B cell (primary cell): ENCODE measurements around the gene HERC4. TPM values are rescaled to one million over a fixed set of nuclear protein-coding genes. Genes with fewer than 3 reads are reported as not detected.

ENCODE experiments used
- ATAC-seq: fragments of 200-7000 bp; cut with Tn5 transposase; one replicate; pipeline ENCODE4 v1.10.0; 2021; ENCODE audit warnings: low read depth, mild to moderate bottlenecking, moderate number of reproducible peaks, moderate library complexity
- CTCF ChIA-PET: fragments of 350-600 bp; sonication (Branson Sonifier 250); formaldehyde crosslinking; loops from one replicate; lab custom pipeline; 2021; ENCODE audit warnings: antibody characterized with exemption, inconsistent platforms; lab: Charles Lee
- POLR2A ChIA-PET: fragments of 350-600 bp; sonication (Branson Sonifier 250); formaldehyde crosslinking; loops from one replicate; lab custom pipeline; 2021; ENCODE audit warnings: antibody characterized with exemption; lab: Charles Lee
- DNase-seq: peaks from one replicate; pipeline ENCODE4 v3.0.0; 2013
- H2AFZ ChIP-seq: 2 replicates; pipeline ENCODE4 v1.6.1; 2012; ENCODE audit warnings: mild to moderate bottlenecking, low read depth, low read length; ENCODE audit not compliant: insufficient read depth, poor library complexity, severe bottlenecking
- H3K27ac ChIP-seq, 2 donors: 1 replicate in 1 of 2; 2 replicates in 1 of 2; pipeline ENCODE4 v1.5.1; 2012 to 2013; ENCODE audit warnings: low read length in 2 of 2, mild to moderate bottlenecking in 2 of 2, moderate library complexity in 1 of 2
- H3K27me3 ChIP-seq, 4 experiments: fragments of 200-600 bp in 1 of 4; sonication (generic) in 1 of 4; replicated peaks in 1 of 4; 1 replicate in 2 of 4; 2 replicates in 2 of 4; pipeline versions ENCODE4 v1.6.1 to v1.7.0; 2013 to 2016; ENCODE audit warnings: low read length in 3 of 4, mild to moderate bottlenecking in 2 of 4, mixed read lengths in 1 of 4, moderate library complexity in 1 of 4; ENCODE audit not compliant: insufficient read depth in 4 of 4, control insufficient read depth in 3 of 4; ENCODE audit errors: control extremely low read depth in 1 of 4
- H3K36me3 ChIP-seq, 2 experiments: replicated peaks in 1 of 2; 1 replicate in 1 of 2; 2 replicates in 1 of 2; pipeline versions ENCODE4 v1.6.1 to v1.7.1; 2013; ENCODE audit warnings: low read length in 1 of 2; ENCODE audit not compliant: insufficient read depth in 2 of 2, control insufficient read depth in 1 of 2; ENCODE audit errors: control extremely low read depth in 1 of 2, extremely low read depth in 1 of 2
- H3K4me1 ChIP-seq, 2 donors: fragments of 200-600 bp in 1 of 2; sonication (generic) in 1 of 2; 1 replicate in 1 of 2; 2 replicates in 1 of 2; pipeline versions ENCODE4 v1.5.1 to v1.6.1; 2013 to 2017; ENCODE audit warnings: low read length in 2 of 2; ENCODE audit not compliant: control insufficient read depth in 2 of 2, insufficient read depth in 2 of 2
- H3K4me2 ChIP-seq: replicated peaks from 2 replicates; pipeline ENCODE3; 2012; ENCODE audit warnings: mild to moderate bottlenecking, low read depth, low read length; ENCODE audit not compliant: poor library complexity, severe bottlenecking
- H3K4me3 ChIP-seq, 5 experiments: fragments of 200-600 bp in 1 of 5; sonication (generic) in 1 of 5; 1 replicate in 3 of 5; 2 replicates in 2 of 5; pipeline versions ENCODE4 v1.5.1 to v1.7.0; 2011 to 2016; ENCODE audit warnings: low read length in 4 of 5, mild to moderate bottlenecking in 4 of 5, low read depth in 2 of 5, control low read depth in 1 of 5, moderate library complexity in 1 of 5; ENCODE audit not compliant: insufficient read depth in 1 of 5; ENCODE audit errors: control extremely low read depth in 1 of 5, extremely low read depth in 1 of 5
- H3K79me2 ChIP-seq: fragments of 200-600 bp; sonication (generic); one replicate; pipeline ENCODE4 v1.6.0; 2016; ENCODE audit warnings: low read length; ENCODE audit not compliant: control insufficient read depth, insufficient read depth
- H3K9ac ChIP-seq: fragments of 200-600 bp; sonication (generic); 2 replicates; pipeline ENCODE4 v1.6.1; 2017; ENCODE audit warnings: mild to moderate bottlenecking, low read length, moderate library complexity
- H3K9me3 ChIP-seq, 3 donors: one replicate each; pipeline versions ENCODE4 v1.6.1 to v1.7.1; 2013; ENCODE audit warnings: low read length in 2 of 3; ENCODE audit not compliant: control insufficient read depth in 2 of 3, insufficient read depth in 1 of 3; ENCODE audit errors: control extremely low read depth in 1 of 3
- H4K20me1 ChIP-seq: 2 replicates; pipeline ENCODE4 v1.6.0; 2012; ENCODE audit warnings: mild to moderate bottlenecking, low read length; ENCODE audit not compliant: insufficient read depth, control insufficient read depth, poor library complexity, severe bottlenecking
- H3K27ac Mint-ChIP-seq: one replicate; pipeline ENCODE4 v1.8.0; 2021; ENCODE audit warnings: mixed read lengths
- H3K27me3 Mint-ChIP-seq: one replicate; pipeline ENCODE4 v1.8.0; 2021; ENCODE audit warnings: mixed read lengths
- H3K4me1 Mint-ChIP-seq: one replicate; pipeline ENCODE4 v1.8.0; 2021; ENCODE audit warnings: mixed read lengths
- H3K4me3 Mint-ChIP-seq: one replicate; pipeline ENCODE4 v1.8.0; 2021; ENCODE audit warnings: mixed read lengths
- H3K9me3 Mint-ChIP-seq: one replicate; pipeline ENCODE4 v1.8.0; 2022; ENCODE audit warnings: mixed read lengths; ENCODE audit not compliant: insufficient read depth
- CTCF ChIP-seq: fragments of 200-600 bp; IDR thresholded peaks from one replicate; pipeline ENCODE4 v1.8.0; 2022; ENCODE audit warnings: antibody characterized with exemption, mild to moderate bottlenecking
- EZH2 ChIP-seq: IDR thresholded peaks from 2 replicates; pipeline ENCODE4 v1.6.1; 2012; ENCODE audit warnings: borderline replicate concordance, low read depth, mild to moderate bottlenecking, moderate library complexity, low read length; ENCODE audit not compliant: insufficient read depth, poor library complexity, severe bottlenecking
- whole genome bisulfite sequencing: methylation state at CpG from one replicate; pipeline ENCODE4 v1.1.5; 2013; ENCODE audit warnings: missing lambda C conversion rate; ENCODE audit not compliant: insufficient coverage; 5-methylcytosine and 5-hydroxymethylcytosine counted together
- intact Hi-C: fragments of 100-400 bp; cut with micrococcal nuclease; formaldehyde crosslinking; loops from one replicate; pipeline ENCODE4 v1.10.0; 2022
- polyA plus RNA-seq: library from polyadenylated mRNA; depleted of rRNA; stranded (reverse); fragments of >200 nt; gene quantifications from 2 replicates; pipeline ENCODE4 v1.2.3, GENCODE V29; 2012
- total RNA-seq, 2 donors: library from RNA; stranded (reverse); fragments of 120-200 nt in 1 of 2; gene quantifications; 1 replicate in 1 of 2; 2 replicates in 1 of 2; pipeline versions ENCODE4 v1.2.3 to v1.2.4, GENCODE V29; 2013 to 2022

Gene HERC4
- total and polyA plus RNA-seq, 2 donors (not counting 1 experiment from before 2014, with no cell fraction given): 18.2 to 118 TPM

GRCh38 chr10:68121852-68122251 lies 46.8 kb upstream of the HERC4 start:
- Histone ChIP-seq H3K79me2 (no peaks in the 10 kb centered on the region), H3K9me3 (no peaks in the 10 kb centered on the region), H3K27me3 (no peaks in the 10 kb centered on the region), H3K4me1 (no peaks in the 10 kb centered on the region), H3K4me3 (no peak overlapping the region), H3K9ac (no peak overlapping the region), H3K4me2 (no peak overlapping the region), H4K20me1 (no peaks in the 10 kb centered on the region), H3K27ac (no peak overlapping the region), H3K36me3 (no peaks in the 10 kb centered on the region), H2AFZ (no peak overlapping the region)
- Mint-ChIP-seq H3K27me3 (peaks cover 18% of the 10 kb centered on the region), H3K9me3 (no peaks in the 10 kb centered on the region), H3K4me1 (no peaks in the 10 kb centered on the region), H3K4me3 (no peak overlapping the region), H3K27ac (no peak overlapping the region)
- intact Hi-C loops: no loop called here
- ChIA-PET POLR2A (no interaction called here), CTCF (interaction anchor here (0.6 to 1.5 kb wide), 4 partner anchors 29 to 334 kb away, joined by 3 to 5 read pairs (median 3); no protein-coding TSS in a partner anchor)
- no peak for TF ChIP-seq CTCF
- no peak for TF ChIP-seq EZH2
- no peak for ATAC-seq
- no peak for DNase-seq
- 87% methylated on average over 7 of the region's 9 CpGs for WGBS

- Histone ChIP-seq H3K9me3 (no peaks in the 10 kb centered on the region), H2AFZ (no peak overlapping the region), H3K4me1 (no peaks in the 10 kb centered on the region), H3K79me2 (no peaks in the 10 kb centered on the region), H3K27me3 (no peaks in the 10 kb centered on the region), H3K9ac (no peak overlapping the region), H3K36me3 (no peaks in the 10 kb centered on the region), H3K4me3 (no peak overlapping the region), H3K4me2 (no peak overlapping the region), H4K20me1 (no peaks in the 10 kb centered on the region), H3K27ac (no peak overlapping the region)
- ATAC-seq (no peak), DNase-seq (no peak)
- no peak overlapping the region for H3K27ac Mint-ChIP-seq
- TF ChIP-seq CTCF: no peak
- TF ChIP-seq EZH2: no peak
- POLR2A ChIA-PET: no interaction called here
- H3K9me3 Mint-ChIP-seq: no peaks in the 10 kb centered on the region
- H3K27me3 Mint-ChIP-seq: peaks cover 18% of the 10 kb centered on the region
- WGBS: 91% methylated on average over 11 of the region's 15 CpGs
- CTCF ChIA-PET: interaction anchor here (0.8 to 1.5 kb wide), 4 partner anchors 30 to 91 kb away, joined by 3 to 5 read pairs (median 3); no protein-coding TSS in a partner anchor
- intact Hi-C loops: no loop called here
- no peaks in the 10 kb centered on the region for H3K4me1 Mint-ChIP-seq
- H3K4me3 Mint-ChIP-seq: no peak overlapping the region
These were observed 46.1 kb upstream of the HERC4 start for GRCh38 chr10:68121020-68121743.
